Calu3 (cell line): ENCODE results near the gene PDE7B. TPM values are rescaled to one million over a fixed set of nuclear protein-coding genes. Genes with fewer than 3 reads are reported as not detected.

Source experiments
- BruUV-seq: library from RNA; stranded (reverse); fragments of 400-500 nt; replicated peaks from 2 replicates; lab custom pipeline; 2021; lab: Mats Ljungman, UMichigan
- CTCF ChIA-PET: fragments of 300-600 bp; sonication (Branson Sonifier 250); formaldehyde crosslinking; loops from one replicate; lab custom pipeline; 2022; ENCODE audit warnings: antibody characterized with exemption; lab: Charles Lee
- DNase-seq: peaks from one replicate; pipeline ENCODE4 v3.0.0; 2022
- H3K27ac Mint-ChIP-seq: one replicate; pipeline ENCODE4 v1.8.0; 2022; ENCODE audit warnings: mixed read lengths; ENCODE audit not compliant: unreplicated experiment
- H3K27me3 Mint-ChIP-seq: one replicate; pipeline ENCODE4 v1.8.0; 2022; ENCODE audit warnings: mixed read lengths; ENCODE audit not compliant: unreplicated experiment
- H3K36me3 Mint-ChIP-seq: one replicate; pipeline ENCODE4 v1.8.0; 2022; ENCODE audit warnings: mild to moderate bottlenecking, moderate library complexity, mixed read lengths; ENCODE audit not compliant: insufficient read depth, unreplicated experiment
- H3K4me1 Mint-ChIP-seq: one replicate; pipeline ENCODE4 v1.8.0; 2022; ENCODE audit warnings: mild to moderate bottlenecking, low read depth, mixed read lengths; ENCODE audit not compliant: unreplicated experiment
- H3K4me3 Mint-ChIP-seq: one replicate; pipeline ENCODE4 v1.8.0; 2022; ENCODE audit warnings: mild to moderate bottlenecking, low read depth, moderate library complexity, mixed read lengths; ENCODE audit not compliant: unreplicated experiment
- H3K9me3 Mint-ChIP-seq: one replicate; pipeline ENCODE4 v1.8.0; 2022; ENCODE audit warnings: low read depth, mixed read lengths; ENCODE audit not compliant: unreplicated experiment
- intact Hi-C: fragments of 100-400 bp; cut with micrococcal nuclease; formaldehyde crosslinking; loops from one replicate; pipeline ENCODE4 v1.10.0; 2022; ENCODE audit not compliant: unreplicated experiment
- total RNA-seq: library from RNA; stranded (reverse); gene quantifications from 2 replicates; pipeline ENCODE4 v1.2.3, GENCODE V29; 2022
- TF ChIP-seq, protein P1 (sequence below): fragments of 200-600 bp; IDR thresholded peaks from one replicate; pipeline ENCODE4 v1.8.0; 2022; ENCODE audit warnings: antibody characterized with exemption; ENCODE audit not compliant: unreplicated experiment

The PDE7B gene
- total RNA-seq, 1 experiment from 2014 or later: 0.09 TPM

DNA sequence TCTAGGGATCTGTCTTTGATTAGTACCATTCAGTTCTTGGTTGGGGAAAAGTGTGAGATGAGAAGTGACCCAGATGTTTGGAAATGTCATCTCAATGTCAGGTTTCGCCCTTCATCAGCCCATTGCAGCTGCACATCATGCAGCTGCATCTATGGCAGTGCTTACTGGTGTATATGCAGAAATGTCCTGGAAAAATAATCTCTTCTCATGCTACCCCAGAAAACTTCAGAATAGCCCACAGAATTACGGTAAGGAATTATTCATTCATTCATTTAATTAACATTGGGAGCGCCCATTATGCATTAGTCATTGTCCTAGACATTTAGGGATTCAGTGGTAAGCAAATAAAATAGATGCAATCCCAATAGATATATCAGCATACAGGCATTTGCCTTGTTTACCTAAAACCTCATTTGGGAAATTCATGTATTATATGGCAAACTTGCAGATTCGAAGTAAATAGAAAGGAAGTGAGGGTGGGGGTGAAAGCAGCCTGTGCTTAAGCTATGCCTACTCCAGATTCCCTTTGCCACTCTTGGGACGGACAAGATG, 89.2 kb downstream of the PDE7B start:
- no TSS peak for BruUV-seq
- CTCF ChIA-PET: no interaction called here
- no peaks in the 10 kb centered on the region for H3K9me3 Mint-ChIP-seq
- no peak overlapping the region for H3K27ac Mint-ChIP-seq
- no peaks in the 10 kb centered on the region for H3K4me1 Mint-ChIP-seq
- intact Hi-C loops: no loop called here
- TF ChIP-seq, protein P1, sequence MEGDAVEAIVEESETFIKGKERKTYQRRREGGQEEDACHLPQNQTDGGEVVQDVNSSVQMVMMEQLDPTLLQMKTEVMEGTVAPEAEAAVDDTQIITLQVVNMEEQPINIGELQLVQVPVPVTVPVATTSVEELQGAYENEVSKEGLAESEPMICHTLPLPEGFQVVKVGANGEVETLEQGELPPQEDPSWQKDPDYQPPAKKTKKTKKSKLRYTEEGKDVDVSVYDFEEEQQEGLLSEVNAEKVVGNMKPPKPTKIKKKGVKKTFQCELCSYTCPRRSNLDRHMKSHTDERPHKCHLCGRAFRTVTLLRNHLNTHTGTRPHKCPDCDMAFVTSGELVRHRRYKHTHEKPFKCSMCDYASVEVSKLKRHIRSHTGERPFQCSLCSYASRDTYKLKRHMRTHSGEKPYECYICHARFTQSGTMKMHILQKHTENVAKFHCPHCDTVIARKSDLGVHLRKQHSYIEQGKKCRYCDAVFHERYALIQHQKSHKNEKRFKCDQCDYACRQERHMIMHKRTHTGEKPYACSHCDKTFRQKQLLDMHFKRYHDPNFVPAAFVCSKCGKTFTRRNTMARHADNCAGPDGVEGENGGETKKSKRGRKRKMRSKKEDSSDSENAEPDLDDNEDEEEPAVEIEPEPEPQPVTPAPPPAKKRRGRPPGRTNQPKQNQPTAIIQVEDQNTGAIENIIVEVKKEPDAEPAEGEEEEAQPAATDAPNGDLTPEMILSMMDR: no peak
- no peaks in the 10 kb centered on the region for H3K27me3 Mint-ChIP-seq
- no peak overlapping the region for H3K4me3 Mint-ChIP-seq
- H3K36me3 Mint-ChIP-seq: no peaks in the 10 kb centered on the region
- DNase-seq: no peak

- Mint-ChIP-seq H3K27ac (no peak overlapping the region), H3K27me3 (no peaks in the 10 kb centered on the region), H3K4me1 (no peaks in the 10 kb centered on the region), H3K4me3 (no peak overlapping the region), H3K9me3 (no peaks in the 10 kb centered on the region), H3K36me3 (no peaks in the 10 kb centered on the region)
- intact Hi-C loops: no loop called here
- BruUV-seq: no TSS peak
- DNase-seq: no peak
- TF ChIP-seq, protein P1: no peak
- CTCF ChIA-PET: no interaction called here
These were observed 89.9 kb downstream of the PDE7B start for GRCh38 chr6:135941275-135942025.

- TF ChIP-seq, protein P1: no peak
- Mint-ChIP-seq H3K27ac (no peak overlapping the region), H3K4me3 (no peak overlapping the region), H3K9me3 (no peaks in the 10 kb centered on the region), H3K4me1 (no peaks in the 10 kb centered on the region), H3K36me3 (no peaks in the 10 kb centered on the region), H3K27me3 (no peaks in the 10 kb centered on the region)
- no TSS peak for BruUV-seq
- CTCF ChIA-PET: no interaction called here
- intact Hi-C loops: no loop called here
- DNase-seq: no peak
These were observed 92.6 kb downstream of the PDE7B start for GRCh38 chr6:135944120-135944519.

DNA sequence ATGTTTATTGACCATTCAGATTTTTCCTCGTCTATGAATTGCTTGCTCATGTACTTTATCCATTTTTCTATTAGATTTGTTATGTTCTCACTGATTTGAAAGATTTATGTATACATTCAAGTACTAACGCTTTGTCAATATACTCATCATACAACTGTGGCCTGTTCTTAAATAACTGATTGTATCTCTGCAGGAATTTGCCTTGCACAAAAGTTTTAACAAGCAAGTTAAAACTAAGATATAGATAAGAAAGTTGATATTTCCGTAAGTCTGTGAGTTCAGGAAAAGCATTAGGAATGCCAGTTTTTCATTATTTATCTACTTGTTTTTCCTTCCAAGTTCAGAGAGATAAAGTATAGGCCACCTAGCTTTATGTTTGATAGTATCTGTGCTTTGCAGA, 95.2 kb downstream of the PDE7B start:
- TF ChIP-seq, protein P1: no peak
- no peak for DNase-seq
- H3K36me3 Mint-ChIP-seq: no peaks in the 10 kb centered on the region
- H3K27me3 Mint-ChIP-seq: no peaks in the 10 kb centered on the region
- intact Hi-C loops: no loop called here
- no peak overlapping the region for H3K4me3 Mint-ChIP-seq
- CTCF ChIA-PET: no interaction called here
- H3K4me1 Mint-ChIP-seq: no peaks in the 10 kb centered on the region
- BruUV-seq: no TSS peak
- no peaks in the 10 kb centered on the region for H3K9me3 Mint-ChIP-seq
- H3K27ac Mint-ChIP-seq: no peak overlapping the region
